Gastrocnemius medialis (tissue), 4 donors: ENCODE results near the gene CHAF1A. TPM values are rescaled to one million over a fixed set of nuclear protein-coding genes. Genes with fewer than 3 reads are reported as not detected.

ENCODE experiments used
- ATAC-seq, 2 donors: fragments of 150-250 bp; one replicate each; pipeline ENCODE4 v1.9.1; 2016
- DNase-seq, 2 donors: peaks; one replicate each; pipeline ENCODE4 v3.0.0-alpha.2; 2019
- H3K27ac ChIP-seq, 4 donors: fragments of 200-600 bp; sonication (generic); 1 replicate in 1 of 4; 2 replicates in 3 of 4; pipeline ENCODE4 v1.5.1; 2016 to 2018; ENCODE audit warnings: mild to moderate bottlenecking in 2 of 4, moderate library complexity in 1 of 4
- H3K27me3 ChIP-seq, 3 donors: fragments of 200-600 bp; sonication (generic) in 2 of 3; 1 replicate in 1 of 3; 2 replicates in 2 of 3; pipeline versions ENCODE4 v1.5.1 to v1.6.0; 2016 to 2019; ENCODE audit warnings: mild to moderate bottlenecking in 1 of 3, moderate library complexity in 1 of 3
- H3K36me3 ChIP-seq, 2 donors: fragments of 200-600 bp; sonication (generic) in 1 of 2; one replicate each; pipeline ENCODE4 v1.5.1; 2017 to 2018
- H3K4me1 ChIP-seq, 2 donors: fragments of 200-600 bp; sonication (generic) in 1 of 2; one replicate each; pipeline ENCODE4 v1.5.1; 2016 to 2017; ENCODE audit warnings: mild to moderate bottlenecking in 2 of 2
- H3K4me3 ChIP-seq, 4 donors: fragments of 200-600 bp; sonication (generic) in 3 of 4; 1 replicate in 1 of 4; 2 replicates in 3 of 4; pipeline ENCODE4 v1.5.1; 2016 to 2019; ENCODE audit warnings: mild to moderate bottlenecking in 2 of 4
- H3K9me3 ChIP-seq, 3 donors: fragments of 200-600 bp; sonication (generic) in 2 of 3; 1 replicate in 1 of 3; 2 replicates in 2 of 3; pipeline ENCODE4 v1.5.1; 2016 to 2019
- CTCF ChIP-seq, 5 experiments: fragments of 450-650 bp in 3 of 5; fragments of 200-600 bp in 2 of 5; sonication (generic) in 2 of 5; IDR thresholded peaks in 4 of 5; conservative IDR thresholded peaks in 1 of 5; 1 replicate in 4 of 5; 2 replicates in 1 of 5; pipeline ENCODE4 v1.5.1; 2016 to 2019; ENCODE audit warnings: antibody characterized with exemption in 5 of 5, mild to moderate bottlenecking in 3 of 5, moderate library complexity in 3 of 5
- POLR2A ChIP-seq, 2 donors: fragments of 450-650 bp; IDR thresholded peaks; one replicate each; pipeline ENCODE4 v1.6.1; 2017; ENCODE audit warnings: antibody characterized with exemption in 2 of 2, mild to moderate bottlenecking in 2 of 2, moderate library complexity in 2 of 2
- in situ Hi-C, 4 donors: fragments of 200-750 bp; cut with MboI; loops; one replicate each; pipeline versions ENCODE4 v1.15.0 to v1.8.0; 2017; ENCODE audit warnings: low sequenced_read_pairs in 4 of 4
- intact Hi-C: fragments of 100-400 bp; cut with DNase I; formaldehyde crosslinking; loops from one replicate; pipeline ENCODE4 v1.15.1; 2023; ENCODE audit warnings: low total_unique reads
- total RNA-seq, 4 donors: library from RNA; depleted of rRNA; stranded (reverse); fragments of >200 nt; gene quantifications; one replicate each; pipeline versions ENCODE4 v1.1.0 to v1.2.3, GENCODE V29; 2016

Gene CHAF1A
- total RNA-seq, 4 donors from 2014 or later: 7.3 to 15.8 (median 9.7) TPM

GRCh38 chr19:4378886-4379285 is 23.6 kb upstream of the CHAF1A start:
- H3K4me3 ChIP-seq: no peak overlapping the region
- no peaks in the 10 kb centered on the region for H3K9me3 ChIP-seq
- TF ChIP-seq POLR2A (IDR thresholded peaks at IDR 0.05) (no peak), CTCF (IDR thresholded peaks at IDR 0.05 in 4 of 5, conservative IDR thresholded peaks at IDR 0.05 in 1 of 5) (no peak)
- peak in 1 of 2 donors; percentile 59 for DNase-seq
- peak; percentile 13 to 18 for ATAC-seq
- intact Hi-C loops (loop anchor here (1.0 to 2.0 kb wide), 2 partner anchors 21 to 138 kb away; partner anchors contain the start of gene SH3GL1), in situ Hi-C loops (no loop called here)
- peaks cover 64 to 70% of the 10 kb centered on the region in 2 donors for H3K4me1 ChIP-seq
- no peaks in the 10 kb centered on the region for H3K27me3 ChIP-seq
- peak overlapping the region; percentile 67 to 95 (median 79) for H3K27ac ChIP-seq
- no peaks in the 10 kb centered on the region for H3K36me3 ChIP-seq

GRCh38 chr19:4379383-4380253 is 22.8 kb upstream of the CHAF1A start:
- no peak for TF ChIP-seq POLR2A (IDR thresholded peaks at IDR 0.05)
- no peak for TF ChIP-seq CTCF (IDR thresholded peaks at IDR 0.05 in 4 of 5, conservative IDR thresholded peaks at IDR 0.05 in 1 of 5)
- Histone ChIP-seq H3K27me3 (no peaks in the 10 kb centered on the region), H3K36me3 (no peaks in the 10 kb centered on the region), H3K4me3 (no peak overlapping the region), H3K9me3 (no peaks in the 10 kb centered on the region), H3K4me1 (peaks cover 57 to 62% of the 10 kb centered on the region in 2 donors), H3K27ac (peak overlapping the region; percentile 67 to 95 (median 79))
- intact Hi-C loops (loop anchor here (1.0 to 2.0 kb wide), 2 partner anchors 21 to 137 kb away; partner anchors contain the start of gene SH3GL1), in situ Hi-C loops (no loop called here)
- DNase-seq: peak; percentile 82 to 94
- ATAC-seq: peak; percentile 73 to 81

- intact Hi-C loops (no loop called here), in situ Hi-C loops (no loop called here)
- Histone ChIP-seq H3K4me1 (peaks cover 50 to 56% of the 10 kb centered on the region in 2 donors), H3K27me3 (no peaks in the 10 kb centered on the region), H3K27ac (peak overlapping the region; percentile 67 to 95 (median 79)), H3K36me3 (no peaks in the 10 kb centered on the region), H3K9me3 (no peaks in the 10 kb centered on the region), H3K4me3 (no peak overlapping the region)
- ATAC-seq: no peak
- no peak for DNase-seq
- TF ChIP-seq POLR2A (IDR thresholded peaks at IDR 0.05) (no peak), CTCF (IDR thresholded peaks at IDR 0.05 in 4 of 5, conservative IDR thresholded peaks at IDR 0.05 in 1 of 5) (no peak)
Measured at GRCh38 chr19:4380254-4380727, 22.1 kb upstream of the CHAF1A start.

DNA sequence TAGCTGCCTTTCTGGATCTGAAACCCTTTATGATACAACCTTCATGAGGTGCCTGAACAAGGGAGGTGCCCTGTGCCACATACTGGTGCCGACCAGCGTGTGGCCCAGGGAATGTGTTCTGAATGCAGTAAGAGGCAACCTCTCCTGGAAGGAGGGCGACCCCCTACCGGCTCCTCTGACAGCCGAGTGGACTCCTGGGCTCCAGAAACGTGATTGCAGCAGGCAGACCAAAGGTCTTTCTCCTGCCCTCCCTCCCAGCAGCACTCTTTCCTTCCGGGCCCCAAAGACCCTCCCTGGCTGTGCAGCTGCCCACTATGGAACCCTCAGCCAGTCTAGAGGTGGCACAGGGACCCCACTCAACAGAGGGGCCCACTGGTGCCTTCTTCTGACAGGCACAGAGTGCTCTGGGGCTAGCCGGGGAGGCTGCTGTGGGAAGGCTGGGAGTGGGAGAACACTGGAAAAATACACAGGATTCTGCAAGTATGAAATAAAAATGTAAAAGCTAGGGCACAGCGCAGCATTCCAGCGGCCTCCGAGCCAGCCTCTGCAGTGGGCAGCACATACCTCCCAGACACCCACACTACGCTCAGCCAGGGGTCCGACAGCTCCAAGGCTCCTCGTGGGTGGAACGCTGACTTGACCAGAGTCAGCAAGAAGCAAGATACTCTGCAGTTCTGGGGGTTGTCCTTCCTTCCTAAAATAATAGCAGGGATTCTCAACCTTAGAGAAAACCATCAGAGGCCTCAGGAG is 17.0 kb upstream of the CHAF1A start:
- Histone ChIP-seq H3K27me3 (no peaks in the 10 kb centered on the region), H3K9me3 (no peaks in the 10 kb centered on the region), H3K4me1 (peaks cover 33 to 40% of the 10 kb centered on the region in 2 donors), H3K27ac (no peak overlapping the region), H3K36me3 (no peaks in the 10 kb centered on the region), H3K4me3 (no peak overlapping the region)
- TF ChIP-seq POLR2A (IDR thresholded peaks at IDR 0.05) (no peak), CTCF (IDR thresholded peaks at IDR 0.05 in 4 of 5, conservative IDR thresholded peaks at IDR 0.05 in 1 of 5) (no peak)
- ATAC-seq (no peak), DNase-seq (no peak)
- in situ Hi-C loops (no loop called here), intact Hi-C loops (no loop called here)
